HepG2 (cell line): Measurements from ENCODE around the gene CSNK1D. TPM values are rescaled to one million over a fixed set of nuclear protein-coding genes. Genes with fewer than 3 reads are reported as not detected.

ENCODE experiments used
- AGO1 ChIP-seq: fragments of 200-400 bp; formaldehyde crosslinking; IDR thresholded peaks from 2 replicates; pipeline ENCODE4 v1.6.1; 2017; ENCODE audit warnings: mild to moderate bottlenecking, low read depth, low read length, moderate library complexity; ENCODE audit not compliant: poor library complexity, severe bottlenecking
- AHDC1 ChIP-seq: sonication (generic); formaldehyde crosslinking; IDR thresholded peaks from 2 replicates; pipeline ENCODE4 v1.5.1; 2020; ENCODE audit warnings: mild to moderate bottlenecking, missing genetic modification reagents, borderline replicate concordance
- ATF2 ChIP-seq: sonication (generic); formaldehyde crosslinking; IDR thresholded peaks from 2 replicates; pipeline ENCODE4 v1.4.0; 2020; ENCODE audit warnings: missing genetic modification reagents
- GABPB1 ChIP-seq: IDR thresholded peaks from 2 replicates; pipeline ENCODE4 v1.6.1; 2016; ENCODE audit warnings: mild to moderate bottlenecking, missing genetic modification reagents, moderate library complexity, missing compliant biosample characterization
- GATA4 ChIP-seq: sonication (generic); IDR thresholded peaks from 2 replicates; pipeline ENCODE4 v1.6.1; 2016; ENCODE audit warnings: antibody characterized with exemption, low read depth, borderline replicate concordance
- GATAD1 ChIP-seq: IDR thresholded peaks from 2 replicates; pipeline ENCODE4 v1.6.1; 2016; ENCODE audit warnings: missing genetic modification reagents, missing compliant biosample characterization
- KDM5B ChIP-seq: sonication (generic); formaldehyde crosslinking; IDR thresholded peaks from 2 replicates; pipeline ENCODE4 v1.4.0; 2020; ENCODE audit warnings: missing genetic modification reagents, mild to moderate bottlenecking, borderline replicate concordance
- MXD3 ChIP-seq: IDR thresholded peaks from 2 replicates; pipeline ENCODE4 v1.6.1; 2016; ENCODE audit warnings: mild to moderate bottlenecking, missing biosample characterization, missing genetic modification reagents
- NFRKB ChIP-seq: fragments of 450-650 bp; IDR thresholded peaks from 2 replicates; pipeline ENCODE4 v1.6.1; 2017
- PBX3 ChIP-seq: sonication (generic); formaldehyde crosslinking; IDR thresholded peaks from 2 replicates; pipeline ENCODE4 v1.8.1; 2023; ENCODE audit warnings: missing genetic modification reagents, inconsistent platforms, borderline replicate concordance
- SPEN ChIP-seq: sonication (generic); formaldehyde crosslinking; IDR thresholded peaks from 2 replicates; pipeline ENCODE4 v1.5.1; 2020; ENCODE audit warnings: low read depth, mild to moderate bottlenecking, missing genetic modification reagents
- TBP ChIP-seq: sonication (generic); formaldehyde crosslinking; IDR thresholded peaks from 2 replicates; pipeline ENCODE4 v1.5.0; 2020; ENCODE audit warnings: missing genetic modification reagents
- TGIF2 ChIP-seq: IDR thresholded peaks from 2 replicates; pipeline ENCODE4 v1.6.1; 2016; ENCODE audit warnings: control low read depth, missing compliant biosample characterization
- ZKSCAN1 ChIP-seq: fragments of 150-350 bp; IDR thresholded peaks from 2 replicates; pipeline ENCODE4 v1.6.1; 2014; ENCODE audit warnings: low read length
- ZNF232 ChIP-seq: sonication (generic); formaldehyde crosslinking; IDR thresholded peaks from 2 replicates; pipeline ENCODE4 v1.4.0; 2020; ENCODE audit warnings: missing genetic modification reagents, borderline replicate concordance
- ZNF235 ChIP-seq: sonication (generic); formaldehyde crosslinking; IDR thresholded peaks from 2 replicates; pipeline ENCODE4 v1.8.1; 2023; ENCODE audit warnings: mild to moderate bottlenecking, missing genetic modification reagents, borderline replicate concordance
- ZNF350 ChIP-seq: sonication (generic); formaldehyde crosslinking; IDR thresholded peaks from 2 replicates; pipeline ENCODE4 v1.4.0; 2020; ENCODE audit warnings: mild to moderate bottlenecking, low read depth, missing genetic modification reagents, borderline replicate concordance
- ZNF598 ChIP-seq: sonication (generic); formaldehyde crosslinking; IDR thresholded peaks from 2 replicates; pipeline ENCODE4 v1.5.1; 2020; ENCODE audit warnings: mild to moderate bottlenecking, missing genetic modification reagents, borderline replicate concordance
- polyA plus RNA-seq, 8 experiments: library from polyadenylated mRNA; depleted of rRNA in 3 of 8; stranded (reverse) in 7 of 8; unstranded in 1 of 8; fragments of >200 nt; fragmentation: Illumina TruSeq in 4 of 8; extraction: Trizol in 4 of 8; gene quantifications; 2 replicates each; pipeline versions ENCODE4 v1.2.1 to v1.2.3, GENCODE V29; 2011 to 2016; ENCODE audit warnings: low read depth in 4 of 8, missing spikeins in 1 of 8, mixed read lengths in 1 of 8; ENCODE audit not compliant: insufficient read depth in 1 of 8
- total RNA-seq, 5 experiments: library from RNA; depleted of rRNA; stranded (reverse); fragments of >200 nt; fragmentation: Illumina TruSeq; extraction: Trizol; gene quantifications; 2 replicates each; pipeline ENCODE4 v1.2.3, GENCODE V29; 2016; ENCODE audit warnings: low read depth in 1 of 5

CSNK1D gene
- total and polyA plus RNA-seq, 2 of the 13 experiments (the other 11 are each of a cell fraction or from before 2014, with no cell fraction given), result 31.5 to 128 TPM

- TF ChIP-seq KDM5B (CRISPR knock-in tag) (peak; percentile 59; the same call in 1 of the 2 replicates), ZNF232 (CRISPR knock-in tag) (0 out of 2 replicates have a peak, but pooled peaks have one; percentile 50), NFRKB (no peak), PBX3 (CRISPR knock-in tag) (no peak), ATF2 (CRISPR knock-in tag) (no peak), ZNF235 (peak; percentile 72; the same call in 1 of the 2 replicates), GATAD1 (CRISPR knock-in tag) (peak; percentile 63), MXD3 (CRISPR knock-in tag) (no peak), GABPB1 (CRISPR knock-in tag) (peak; percentile 53), ZKSCAN1 (no peak), AGO1 (no peak), ZNF598 (CRISPR knock-in tag) (0 out of 2 replicates have a peak, but pooled peaks have one; percentile 36), SPEN (CRISPR knock-in tag) (peak; percentile 64; the same call in 1 of the 2 replicates), TBP (CRISPR knock-in tag) (no peak), ZNF350 (CRISPR knock-in tag) (peak; percentile 59; the same call in 1 of the 2 replicates), AHDC1 (CRISPR knock-in tag) (peak; percentile 36; the same call in 1 of the 2 replicates), GATA4 (no peak), TGIF2 (CRISPR knock-in tag) (peak; percentile 56; the same call in 1 of the 2 replicates)
Measured at GRCh38 chr17:82302991-82303943, 29.8 kb upstream of the CSNK1D start (continued).
